ENCODE measurements around the gene ROPN1.
A peak's percentile ranks its signal among the peaks of the same experiment; 100 is the strongest.
"Not testable (repeated sequence)": the region's sequence is repeated elsewhere in the genome, so short reads cannot be mapped to it uniquely, and the experiment has no call there.

The ROPN1 gene

DNA sequence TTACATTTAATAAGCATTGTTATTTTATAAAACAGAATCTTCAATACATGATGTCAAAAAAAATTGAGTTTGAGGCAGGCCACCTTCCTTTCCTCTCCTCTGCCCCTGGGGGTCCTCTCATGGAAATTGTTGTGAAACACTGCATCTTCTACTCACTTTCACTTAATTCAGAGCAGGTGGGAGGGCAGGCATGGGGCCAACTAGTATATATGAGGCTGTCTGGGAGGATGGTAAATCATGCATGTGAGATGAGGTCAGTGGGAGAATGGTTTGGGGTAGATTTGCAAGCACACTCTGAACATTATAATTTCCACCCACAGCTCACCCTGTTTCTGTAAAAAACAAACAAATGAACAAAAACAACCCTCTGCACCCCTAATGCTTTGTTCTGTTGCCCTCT is 20.5 kb downstream of the ROPN1 start:
- no peak for DNase-seq (ENCODE audit: low spot score)
- in situ Hi-C loops (cut with MboI; ENCODE audit: low sequenced_read_pairs, unreplicated experiment): no loop called here
- TF ChIP-seq CTCF (IDR thresholded peaks at IDR 0.05; ENCODE audit: borderline replicate concordance, control extremely low read depth, extremely low read depth, insufficient read depth, missing control alignments): no peak

DNA sequence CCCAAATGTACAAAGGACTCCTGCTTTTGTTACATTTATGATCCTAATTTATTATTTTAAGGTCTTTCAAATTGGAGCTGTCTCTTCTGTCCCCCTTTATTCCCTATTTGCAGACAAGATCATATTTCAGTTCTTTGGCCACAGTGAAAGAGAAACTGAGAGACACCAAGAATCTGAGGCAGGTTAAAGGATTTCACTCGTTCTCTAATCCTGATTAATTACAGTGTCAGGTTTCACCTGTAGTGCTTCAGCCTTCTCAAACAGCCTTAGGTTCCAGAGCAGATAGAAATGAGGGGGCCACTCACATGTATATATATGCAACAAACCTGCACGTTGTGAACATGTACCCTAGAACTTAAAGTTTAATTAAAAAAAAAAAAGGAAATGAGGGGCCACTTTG is 24.7 kb downstream of the ROPN1 start:
- in situ Hi-C loops (cut with MboI; ENCODE audit: low sequenced_read_pairs, unreplicated experiment); DNase-seq (ENCODE audit: low spot score): not testable (repeated sequence)

GRCh38 chr3:123966799-123967198 is 25.1 kb downstream of the ROPN1 start:
- in situ Hi-C loops (cut with MboI; ENCODE audit: low sequenced_read_pairs, unreplicated experiment); DNase-seq (ENCODE audit: low spot score): not testable (repeated sequence)

DNA sequence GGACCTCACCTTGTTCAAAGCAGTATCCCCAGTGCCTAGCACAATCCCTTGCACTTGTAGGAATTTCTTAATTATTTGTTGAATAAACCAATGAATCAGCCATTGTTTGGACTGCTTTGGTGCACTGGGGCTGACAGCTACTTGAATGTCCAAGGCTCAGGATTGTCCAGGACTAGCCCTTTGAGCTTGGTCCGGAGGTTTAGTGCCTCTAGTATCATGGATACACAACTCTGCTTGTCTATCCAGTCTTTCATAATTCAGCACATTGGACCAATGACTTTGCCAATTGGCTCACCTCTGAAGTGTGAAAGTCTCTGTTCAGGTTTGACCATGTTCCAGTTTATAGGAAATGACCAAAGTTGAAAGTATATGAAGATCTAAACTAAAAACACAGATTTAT is 27.1 kb downstream of the ROPN1 start:
- in situ Hi-C loops (cut with MboI; ENCODE audit: low sequenced_read_pairs, unreplicated experiment); DNase-seq (ENCODE audit: low spot score): not testable (repeated sequence)

DNA sequence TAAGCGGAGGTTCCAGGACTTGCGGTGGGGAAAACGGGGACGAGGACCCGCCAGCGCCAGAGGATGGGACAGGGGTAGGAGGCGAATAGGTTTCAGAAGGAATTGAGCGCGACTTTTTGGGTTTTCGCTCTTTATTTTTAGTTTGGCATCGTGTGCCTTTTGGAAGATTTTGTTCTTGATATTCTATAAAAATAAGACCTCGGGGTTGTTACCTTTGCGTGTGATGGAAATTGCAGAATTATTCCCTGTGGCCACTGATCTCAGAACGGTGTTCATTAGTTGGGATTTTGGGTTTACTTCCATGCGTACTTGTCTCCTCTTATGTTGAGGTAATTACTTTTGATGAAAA is 30.4 kb downstream of the ROPN1 start:
- TF ChIP-seq CTCF (IDR thresholded peaks at IDR 0.05; ENCODE audit: borderline replicate concordance, control extremely low read depth, extremely low read depth, insufficient read depth, missing control alignments): no peak
- DNase-seq (ENCODE audit: low spot score): no peak
- in situ Hi-C loops (cut with MboI; ENCODE audit: low sequenced_read_pairs, unreplicated experiment): no loop called here

GRCh38 chr3:123960781-123961507 is 31.0 kb downstream of the ROPN1 start, which contains the start of gene CCDC14:
Gene CCDC14, minus strand, starts transcription at chr3:123961229. Its CDS starts 56 bp downstream, at chr3:123961173.
- in situ Hi-C loops (cut with MboI; ENCODE audit: low sequenced_read_pairs, unreplicated experiment): no loop called here
- TF ChIP-seq CTCF (IDR thresholded peaks at IDR 0.05; ENCODE audit: borderline replicate concordance, control extremely low read depth, extremely low read depth, insufficient read depth, missing control alignments): no peak
- DNase-seq (ENCODE audit: low spot score): peak; percentile 80

DNA sequence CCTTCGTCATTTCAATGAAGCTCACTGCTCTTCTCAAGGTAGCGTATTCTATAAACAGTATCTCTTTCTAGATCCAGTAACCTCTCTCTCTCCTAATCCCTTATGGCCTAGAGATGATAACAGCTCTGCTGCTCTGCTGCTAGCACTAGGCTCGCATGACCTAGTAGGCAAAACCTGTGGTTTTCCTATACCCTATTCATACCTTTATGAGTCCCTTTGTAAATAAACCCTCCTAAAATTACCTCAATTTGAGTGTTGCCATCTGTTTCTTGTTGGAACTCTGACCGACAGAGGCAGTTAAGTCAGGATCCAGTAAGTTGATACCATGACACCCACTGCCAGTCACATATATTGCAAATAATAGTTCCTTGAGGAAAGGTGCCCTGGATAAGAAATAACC is 38.2 kb downstream of the ROPN1 start:
- in situ Hi-C loops (cut with MboI; ENCODE audit: low sequenced_read_pairs, unreplicated experiment): no loop called here
- DNase-seq (ENCODE audit: low spot score): no peak
- TF ChIP-seq CTCF (IDR thresholded peaks at IDR 0.05; ENCODE audit: borderline replicate concordance, control extremely low read depth, extremely low read depth, insufficient read depth, missing control alignments): no peak

DNA sequence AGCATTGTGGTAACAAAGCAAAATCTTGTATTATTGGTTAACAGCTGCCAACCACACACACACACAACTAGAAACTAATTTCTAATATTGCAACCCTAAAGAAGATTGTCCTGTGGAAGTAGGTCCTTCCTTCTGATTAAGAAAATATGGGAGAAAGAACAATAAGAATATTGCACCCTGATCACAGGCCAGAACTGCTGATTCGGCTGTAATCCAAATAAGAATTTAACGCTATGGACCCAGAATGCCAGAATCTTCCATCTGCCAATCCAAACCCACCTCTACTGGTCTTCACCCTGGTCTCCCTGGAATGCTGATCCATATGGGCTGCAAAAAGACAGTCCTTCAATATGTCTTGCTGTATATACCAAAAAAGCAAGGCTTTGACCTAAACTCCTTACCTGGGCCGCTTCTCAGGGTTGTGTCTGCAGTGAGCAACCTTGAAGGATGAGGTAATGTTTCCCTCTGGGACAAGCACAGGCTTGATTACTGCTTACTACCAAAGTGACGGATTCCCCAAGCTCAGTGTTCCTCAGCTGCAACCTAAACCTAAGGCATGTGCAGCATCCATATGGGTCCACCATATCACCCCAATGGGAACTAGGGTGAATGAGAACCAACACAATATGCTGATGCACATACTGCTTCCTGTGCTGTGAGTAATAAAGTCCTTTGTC is 38.9 kb downstream of the ROPN1 start:
- TF ChIP-seq CTCF (IDR thresholded peaks at IDR 0.05; ENCODE audit: borderline replicate concordance, control extremely low read depth, extremely low read depth, insufficient read depth, missing control alignments): no peak
- DNase-seq (ENCODE audit: low spot score): no peak
- in situ Hi-C loops (cut with MboI; ENCODE audit: low sequenced_read_pairs, unreplicated experiment): no loop called here

Data from GM13976 (cell line).